NCI-H2196 treated with DMSO at 0.1 percent for 48 hours (cell line): Measurements from ENCODE around the gene ZBTB12.
"Not testable (repeated sequence)": the region's sequence is repeated elsewhere in the genome, so short reads cannot be mapped to it uniquely, and the experiment has no call there.

Experiments used
- DNase-seq: peaks from one replicate; lab custom pipeline; 2025; ENCODE audit not compliant: unreplicated experiment; lab: John Stamatoyannopoulos, UW

The ZBTB12 gene

GRCh38 chr6:31901953-31902643 is at the start of gene ZBTB12:
Gene ZBTB12 (minus strand): TSS chr6:31902086. CDS start chr6:31901305, 781 bp downstream.
- peak; percentile 91 for DNase-seq

GRCh38 chr6:31949926-31950548 is 48.2 kb upstream of the ZBTB12 start:
- DNase-seq: no peak

GRCh38 chr6:31948753-31949413 is 47.0 kb upstream of the ZBTB12 start:
- no peak for DNase-seq

GRCh38 chr6:31948306-31948705 is 46.4 kb upstream of the ZBTB12 start:
- no peak for DNase-seq

GRCh38 chr6:31947864-31948263 is 46.0 kb upstream of the ZBTB12 start:
- DNase-seq: no peak

GRCh38 chr6:31947070-31947675 is 45.3 kb upstream of the ZBTB12 start:
- no peak for DNase-seq

GRCh38 chr6:31946370-31946885 is 44.5 kb upstream of the ZBTB12 start:
- DNase-seq: no peak

- DNase-seq: no peak
Measured at GRCh38 chr6:31945507-31946369, 43.9 kb upstream of the ZBTB12 start, which contains the start of gene CFB. Gene CFB (plus strand): TSS chr6:31946095. CDS start chr6:31946222, 127 bp downstream.

- DNase-seq: no peak
Measured at GRCh38 chr6:31945154-31945506, 43.2 kb upstream of the ZBTB12 start.

GRCh38 chr6:31943742-31944141 is 41.9 kb upstream of the ZBTB12 start:
- DNase-seq: no peak

- DNase-seq: no peak
Measured at GRCh38 chr6:31940256-31940664, 38.4 kb upstream of the ZBTB12 start.

- DNase-seq: no peak
Measured at GRCh38 chr6:31935823-31936222, 33.9 kb upstream of the ZBTB12 start.

- DNase-seq: no peak
Measured at GRCh38 chr6:31935021-31935420, 33.1 kb upstream of the ZBTB12 start.

GRCh38 chr6:31933537-31933936 is 31.7 kb upstream of the ZBTB12 start:
- no peak for DNase-seq

GRCh38 chr6:31932137-31932536 is 30.3 kb upstream of the ZBTB12 start:
- not testable (repeated sequence) for DNase-seq

GRCh38 chr6:31930962-31931361 is 29.1 kb upstream of the ZBTB12 start:
- DNase-seq: no peak

- no peak for DNase-seq
Measured at GRCh38 chr6:31928672-31928939, 26.7 kb upstream of the ZBTB12 start.

GRCh38 chr6:31927863-31928671 is 26.2 kb upstream of the ZBTB12 start:
- no peak for DNase-seq

- DNase-seq: no peak
Measured at GRCh38 chr6:31927242-31927862, 25.5 kb upstream of the ZBTB12 start, which contains the start of gene C2. Gene C2 (plus strand): TSS chr6:31927717. CDS start chr6:31927753, 36 bp downstream.
